ENCODE measurements around the gene COX4I2.

The COX4I2 gene

DNA sequence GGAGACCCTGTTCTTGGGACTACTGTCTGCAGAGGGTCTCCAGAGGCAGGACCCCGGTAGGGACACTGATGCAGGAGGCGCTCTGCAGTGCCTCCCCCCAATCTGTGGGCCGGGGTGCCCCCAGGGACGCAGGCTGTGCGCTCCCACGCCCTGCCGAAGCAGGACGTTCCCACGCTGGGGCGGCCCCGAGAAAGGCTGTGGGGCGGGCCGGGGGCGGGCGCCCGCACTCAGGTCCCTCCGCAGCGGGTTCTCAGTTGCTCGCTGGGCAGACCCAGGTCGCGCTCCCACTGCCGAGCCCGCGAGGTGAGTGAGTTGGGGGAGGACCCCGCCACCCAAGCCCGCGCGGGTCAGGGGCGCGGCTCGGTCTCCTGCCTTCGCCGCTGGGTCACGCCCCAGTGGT lies at the start of gene COX4I2:
Gene COX4I2, plus strand, starts transcription at position 253 of the 400 bp plus-strand sequence. CDS start 1,106 bp downstream, outside the sequence.
- Histone ChIP-seq H3K4me3 (ENCODE audit: low read depth, low read length) (no peak within 1 kb of the TSS), H3K36me3 (ENCODE audit: control insufficient read depth in 2 of 2, insufficient read depth in 1 of 2, low read length in 2 of 2) (no peaks in the 10 kb centered on the region), H3K27ac (ENCODE audit: extremely low read depth, low read depth, low read length) (no peak within 1 kb of the TSS), H3K9me3 (ENCODE audit: control insufficient read depth, insufficient read depth, low read depth, low read length) (no peaks in the 10 kb centered on the region), H3K4me1 (ENCODE audit: control insufficient read depth, insufficient read depth, low read length) (no peaks in the 10 kb centered on the region)
- POLR2A ChIA-PET = no interaction called here
- no peak for TF ChIP-seq WT1 (tag by site-specific recombination; IDR thresholded peaks at IDR 0.05)
- no peak for TF ChIP-seq ZNF174 (tag by site-specific recombination; IDR thresholded peaks at IDR 0.05)
- TF ChIP-seq SCRT2 (tag by site-specific recombination; IDR thresholded peaks at IDR 0.05) = no peak
- no peak for TF ChIP-seq KLF7 (tag by site-specific recombination; IDR thresholded peaks at IDR 0.05; ENCODE audit: borderline replicate concordance)
- TF ChIP-seq ZFHX2 (tag by site-specific recombination; conservative IDR thresholded peaks at IDR 0.05) = no peak
- TF ChIP-seq ZNF112 (tag by site-specific recombination; IDR thresholded peaks at IDR 0.05) = no peak
- no peak for TF ChIP-seq ZNF785 (tag by site-specific recombination; IDR thresholded peaks at IDR 0.05)
- no peak for TF ChIP-seq ZNF561 (tag by site-specific recombination; IDR thresholded peaks at IDR 0.05; ENCODE audit: borderline replicate concordance)
- TF ChIP-seq, protein P1, sequence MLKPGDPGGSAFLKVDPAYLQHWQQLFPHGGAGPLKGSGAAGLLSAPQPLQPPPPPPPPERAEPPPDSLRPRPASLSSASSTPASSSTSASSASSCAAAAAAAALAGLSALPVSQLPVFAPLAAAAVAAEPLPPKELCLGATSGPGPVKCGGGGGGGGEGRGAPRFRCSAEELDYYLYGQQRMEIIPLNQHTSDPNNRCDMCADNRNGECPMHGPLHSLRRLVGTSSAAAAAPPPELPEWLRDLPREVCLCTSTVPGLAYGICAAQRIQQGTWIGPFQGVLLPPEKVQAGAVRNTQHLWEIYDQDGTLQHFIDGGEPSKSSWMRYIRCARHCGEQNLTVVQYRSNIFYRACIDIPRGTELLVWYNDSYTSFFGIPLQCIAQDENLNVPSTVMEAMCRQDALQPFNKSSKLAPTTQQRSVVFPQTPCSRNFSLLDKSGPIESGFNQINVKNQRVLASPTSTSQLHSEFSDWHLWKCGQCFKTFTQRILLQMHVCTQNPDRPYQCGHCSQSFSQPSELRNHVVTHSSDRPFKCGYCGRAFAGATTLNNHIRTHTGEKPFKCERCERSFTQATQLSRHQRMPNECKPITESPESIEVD (tag by site-specific recombination; IDR thresholded peaks at IDR 0.05) = no peak
- no peak for TF ChIP-seq ZNF354C (tag by site-specific recombination; IDR thresholded peaks at IDR 0.05; ENCODE audit: borderline replicate concordance, low read depth)
- TF ChIP-seq, protein P2, sequence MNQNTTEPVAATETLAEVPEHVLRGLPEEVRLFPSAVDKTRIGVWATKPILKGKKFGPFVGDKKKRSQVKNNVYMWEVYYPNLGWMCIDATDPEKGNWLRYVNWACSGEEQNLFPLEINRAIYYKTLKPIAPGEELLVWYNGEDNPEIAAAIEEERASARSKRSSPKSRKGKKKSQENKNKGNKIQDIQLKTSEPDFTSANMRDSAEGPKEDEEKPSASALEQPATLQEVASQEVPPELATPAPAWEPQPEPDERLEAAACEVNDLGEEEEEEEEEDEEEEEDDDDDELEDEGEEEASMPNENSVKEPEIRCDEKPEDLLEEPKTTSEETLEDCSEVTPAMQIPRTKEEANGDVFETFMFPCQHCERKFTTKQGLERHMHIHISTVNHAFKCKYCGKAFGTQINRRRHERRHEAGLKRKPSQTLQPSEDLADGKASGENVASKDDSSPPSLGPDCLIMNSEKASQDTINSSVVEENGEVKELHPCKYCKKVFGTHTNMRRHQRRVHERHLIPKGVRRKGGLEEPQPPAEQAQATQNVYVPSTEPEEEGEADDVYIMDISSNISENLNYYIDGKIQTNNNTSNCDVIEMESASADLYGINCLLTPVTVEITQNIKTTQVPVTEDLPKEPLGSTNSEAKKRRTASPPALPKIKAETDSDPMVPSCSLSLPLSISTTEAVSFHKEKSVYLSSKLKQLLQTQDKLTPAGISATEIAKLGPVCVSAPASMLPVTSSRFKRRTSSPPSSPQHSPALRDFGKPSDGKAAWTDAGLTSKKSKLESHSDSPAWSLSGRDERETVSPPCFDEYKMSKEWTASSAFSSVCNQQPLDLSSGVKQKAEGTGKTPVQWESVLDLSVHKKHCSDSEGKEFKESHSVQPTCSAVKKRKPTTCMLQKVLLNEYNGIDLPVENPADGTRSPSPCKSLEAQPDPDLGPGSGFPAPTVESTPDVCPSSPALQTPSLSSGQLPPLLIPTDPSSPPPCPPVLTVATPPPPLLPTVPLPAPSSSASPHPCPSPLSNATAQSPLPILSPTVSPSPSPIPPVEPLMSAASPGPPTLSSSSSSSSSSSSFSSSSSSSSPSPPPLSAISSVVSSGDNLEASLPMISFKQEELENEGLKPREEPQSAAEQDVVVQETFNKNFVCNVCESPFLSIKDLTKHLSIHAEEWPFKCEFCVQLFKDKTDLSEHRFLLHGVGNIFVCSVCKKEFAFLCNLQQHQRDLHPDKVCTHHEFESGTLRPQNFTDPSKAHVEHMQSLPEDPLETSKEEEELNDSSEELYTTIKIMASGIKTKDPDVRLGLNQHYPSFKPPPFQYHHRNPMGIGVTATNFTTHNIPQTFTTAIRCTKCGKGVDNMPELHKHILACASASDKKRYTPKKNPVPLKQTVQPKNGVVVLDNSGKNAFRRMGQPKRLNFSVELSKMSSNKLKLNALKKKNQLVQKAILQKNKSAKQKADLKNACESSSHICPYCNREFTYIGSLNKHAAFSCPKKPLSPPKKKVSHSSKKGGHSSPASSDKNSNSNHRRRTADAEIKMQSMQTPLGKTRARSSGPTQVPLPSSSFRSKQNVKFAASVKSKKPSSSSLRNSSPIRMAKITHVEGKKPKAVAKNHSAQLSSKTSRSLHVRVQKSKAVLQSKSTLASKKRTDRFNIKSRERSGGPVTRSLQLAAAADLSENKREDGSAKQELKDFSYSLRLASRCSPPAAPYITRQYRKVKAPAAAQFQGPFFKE (tag by site-specific recombination; IDR thresholded peaks at IDR 0.05; ENCODE audit: borderline replicate concordance) = no peak
- TF ChIP-seq ZNF514 (tag by site-specific recombination; IDR thresholded peaks at IDR 0.05) = no peak
- no peak for TF ChIP-seq ZNF335 (tag by site-specific recombination; conservative IDR thresholded peaks at IDR 0.05)
- CTCF ChIA-PET = interaction anchor here (0.6 to 7.2 kb wide), 2 partner anchors 70 to 86 kb away, joined by 3 to 66 read pairs; partner anchors contain the start of gene BCL2L1

DNA sequence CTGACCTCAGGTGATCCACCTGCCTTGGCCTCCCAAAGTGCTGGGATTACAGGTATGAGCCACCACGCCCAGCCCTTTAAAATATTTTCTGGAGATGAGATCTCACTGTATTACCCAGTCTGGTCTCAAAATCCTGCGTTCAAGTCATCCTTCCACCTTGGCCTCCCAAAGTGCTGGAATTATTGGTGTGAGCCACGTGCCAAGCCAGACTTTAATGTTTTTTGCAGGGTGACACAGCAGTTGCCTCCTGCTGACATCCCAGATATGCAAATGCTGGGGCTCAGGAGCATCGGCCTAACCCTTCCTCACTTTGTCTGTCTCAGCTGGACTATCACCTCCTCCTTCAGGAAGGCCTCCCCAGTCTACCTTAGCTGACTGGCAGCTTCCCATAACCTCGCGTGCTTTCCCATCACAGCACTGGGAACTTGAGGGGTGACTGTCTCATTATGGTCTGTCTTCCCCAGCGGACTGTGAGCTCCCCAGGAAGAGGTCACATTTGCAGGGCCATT lies 46.9 kb upstream of the COX4I2 start:
- POLR2A ChIA-PET = interaction anchor here (1.5 to 3.5 kb wide), 2 partner anchors 14 to 17 kb away, joined by 3 to 30 read pairs; partner anchors contain the start of gene ID1
- Histone ChIP-seq H3K36me3 (ENCODE audit: control insufficient read depth in 2 of 2, insufficient read depth in 1 of 2, low read length in 2 of 2) (no peaks in the 10 kb centered on the region), H3K4me1 (ENCODE audit: control insufficient read depth, insufficient read depth, low read length) (no peaks in the 10 kb centered on the region; the same call in 1 of the 2 replicates), H3K27ac (ENCODE audit: extremely low read depth, low read depth, low read length) (no peak overlapping the region), H3K9me3 (ENCODE audit: control insufficient read depth, insufficient read depth, low read depth, low read length) (no peaks in the 10 kb centered on the region), H3K4me3 (ENCODE audit: low read depth, low read length) (no peak overlapping the region)
- CTCF ChIA-PET = interaction anchor here (0.6 to 1.8 kb wide), 6 partner anchors 13 to 1184 kb away, joined by 3 to 10 read pairs (median 4); no protein-coding TSS in a partner anchor
- TF ChIP-seq ZNF629 (tag by site-specific recombination; IDR thresholded peaks at IDR 0.05) (no peak), TRIM28 (IDR thresholded peaks at IDR 0.05; ENCODE audit: borderline replicate concordance, low read length) (no peak), GLIS1 (tag by site-specific recombination; IDR thresholded peaks at IDR 0.05) (0 out of 2 replicates have a peak, but pooled peaks have one; percentile 24), ZNF155 (tag by site-specific recombination; IDR thresholded peaks at IDR 0.05) (no peak), PRDM4 (tag by site-specific recombination; IDR thresholded peaks at IDR 0.05) (no peak), ZNF571 (tag by site-specific recombination; IDR thresholded peaks at IDR 0.05) (no peak), ZNF16 (tag by site-specific recombination; IDR thresholded peaks at IDR 0.05; ENCODE audit: low read depth) (no peak)
